SIG-M5 treated with dmso at 0.1 percent for 504 hours (cell line): Measurements from ENCODE around the gene TRRAP.
"Not testable (repeated sequence)": the region's sequence is repeated elsewhere in the genome, so short reads cannot be mapped to it uniquely, and the experiment has no call there.

ENCODE experiments used
- DNase-seq: peaks from one replicate; lab custom pipeline; 2025; ENCODE audit not compliant: unreplicated experiment; lab: John Stamatoyannopoulos, UW

Gene TRRAP

GRCh38 chr7:98878365-98879197, at the start of gene TRRAP:
Gene TRRAP, plus strand, starts transcription at chr7:98878532. Its CDS starts 2,619 bp downstream, at chr7:98881151.
- DNase-seq = peak; percentile 20

- DNase-seq = no peak
Measured at GRCh38 chr7:98830972-98831548, 47.3 kb upstream of the TRRAP start.

GRCh38 chr7:98831641-98832221, 46.6 kb upstream of the TRRAP start:
- DNase-seq = no peak

GRCh38 chr7:98833022-98833421, 45.3 kb upstream of the TRRAP start:
- DNase-seq = no peak

- DNase-seq = no peak
Measured at GRCh38 chr7:98834949-98835348, 43.4 kb upstream of the TRRAP start.

- peak; percentile 25 for DNase-seq
Measured at GRCh38 chr7:98836811-98837629, 41.3 kb upstream of the TRRAP start.

GRCh38 chr7:98837630-98837972, 40.7 kb upstream of the TRRAP start:
- DNase-seq = no peak

- DNase-seq = no peak
Measured at GRCh38 chr7:98840096-98840495, 38.2 kb upstream of the TRRAP start.

- no peak for DNase-seq
Measured at GRCh38 chr7:98840722-98841121, 37.6 kb upstream of the TRRAP start.

GRCh38 chr7:98841179-98841997, 36.9 kb upstream of the TRRAP start:
- peak; percentile 5 for DNase-seq

- not testable (repeated sequence) for DNase-seq
Measured at GRCh38 chr7:98842552-98842951, 35.8 kb upstream of the TRRAP start.

- DNase-seq = no peak
Measured at GRCh38 chr7:98848918-98849317, 29.4 kb upstream of the TRRAP start.

- DNase-seq = no peak
Measured at GRCh38 chr7:98852826-98853225, 25.5 kb upstream of the TRRAP start.

- DNase-seq = no peak
Measured at GRCh38 chr7:98855610-98856422, 22.5 kb upstream of the TRRAP start.

GRCh38 chr7:98860071-98860470, 18.3 kb upstream of the TRRAP start:
- no peak for DNase-seq

GRCh38 chr7:98862203-98862602, 16.1 kb upstream of the TRRAP start:
- no peak for DNase-seq

- no peak for DNase-seq
Measured at GRCh38 chr7:98862716-98863420, 15.5 kb upstream of the TRRAP start.

- DNase-seq = no peak
Measured at GRCh38 chr7:98863601-98864000, 14.7 kb upstream of the TRRAP start.
